NCI-H128 (cell line): ENCODE results near the gene LYPD6B.

Experiments used
- DNase-seq: peaks from one replicate; lab custom pipeline; 2025; ENCODE audit not compliant: unreplicated experiment; lab: John Stamatoyannopoulos, UW

Gene LYPD6B

GRCh38 chr2:149038442-149039212 is at the start of gene LYPD6B:
LYPD6B (plus strand) TSS chr2:149038699; CDS start chr2:149130949, 92,250 bp downstream.
- no peak for DNase-seq

GRCh38 chr2:148989882-148990493 is 48.5 kb upstream of the LYPD6B start:
- no peak for DNase-seq

GRCh38 chr2:148990968-148991367 is 47.5 kb upstream of the LYPD6B start:
- DNase-seq, result no peak

- DNase-seq, result no peak
These were observed 46.1 kb upstream of the LYPD6B start for GRCh38 chr2:148992448-148992847.

- no peak for DNase-seq
These were observed 45.1 kb upstream of the LYPD6B start for GRCh38 chr2:148993351-148993750.

GRCh38 chr2:148994341-148994740 is 44.2 kb upstream of the LYPD6B start:
- DNase-seq, result no peak

- DNase-seq, result no peak
These were observed 41.7 kb upstream of the LYPD6B start for GRCh38 chr2:148996805-148997204.

GRCh38 chr2:148998165-148998830 is 40.2 kb upstream of the LYPD6B start:
- DNase-seq, result no peak

- no peak for DNase-seq
These were observed 39.7 kb upstream of the LYPD6B start for GRCh38 chr2:148998831-148999200.

- DNase-seq, result no peak
These were observed 39.0 kb upstream of the LYPD6B start for GRCh38 chr2:148999451-148999921.

GRCh38 chr2:149000158-149000938 is 38.2 kb upstream of the LYPD6B start:
- DNase-seq, result no peak

- DNase-seq, result no peak
These were observed 37.0 kb upstream of the LYPD6B start for GRCh38 chr2:149001496-149001895.

- DNase-seq, result no peak
These were observed 36.1 kb upstream of the LYPD6B start for GRCh38 chr2:149002378-149002890.

- no peak for DNase-seq
These were observed 35.4 kb upstream of the LYPD6B start for GRCh38 chr2:149002891-149003740.

- no peak for DNase-seq
These were observed 33.7 kb upstream of the LYPD6B start for GRCh38 chr2:149004836-149005235.

GRCh38 chr2:149005471-149006077 is 32.9 kb upstream of the LYPD6B start:
- no peak for DNase-seq

GRCh38 chr2:149006883-149007543 is 31.5 kb upstream of the LYPD6B start:
- no peak for DNase-seq

GRCh38 chr2:149008381-149008780 is 30.1 kb upstream of the LYPD6B start:
- DNase-seq, result no peak
